ENCODE results near the gene NRG2. TPM values are rescaled to one million over a fixed set of nuclear protein-coding genes. Genes with fewer than 3 reads are reported as not detected.

The NRG2 gene
- total and polyA plus RNA-seq, 2 experiments from 2014 or later: 0.37 to 1.3 TPM

- H3K4me1 ChIP-seq (ENCODE audit: insufficient read depth): peaks cover 5% of the 10 kb centered on the region; the same call in 1 of the 2 replicates
- peaks cover 3% of the 10 kb centered on the region; the same call in 1 of the 3 replicates for H3K9me3 Mint-ChIP-seq
- H3F3A ChIP-seq (replicated peaks; ENCODE audit: low read depth): no peaks in the 10 kb centered on the region
- TF ChIP-seq POLR2AphosphoS5 (IDR thresholded peaks at IDR 0.05; ENCODE audit: low read depth) (no peak), NANOG (IDR thresholded peaks at IDR 0.05; ENCODE audit: borderline replicate concordance) (no peak), CTCF (conservative IDR thresholded peaks at IDR 0.05; ENCODE audit: low read depth in 2 of 2) (no peak), STAT1 (IDR thresholded peaks at IDR 0.05; ENCODE audit: unreplicated experiment) (no peak), CREB1 (CRISPR knock-in tag; IDR thresholded peaks at IDR 0.05; ENCODE audit: low read depth) (no peak), ZNF462 (CRISPR knock-in tag; IDR thresholded peaks at IDR 0.05) (no peak), ZNF114 (CRISPR knock-in tag; IDR thresholded peaks at IDR 0.05) (no peak)
- H3K36me3 ChIP-seq (ENCODE audit: insufficient read depth): no peaks in the 10 kb centered on the region
- H2AFZ ChIP-seq: no peak overlapping the region
- no peaks in the 10 kb centered on the region for H3K36me3 Mint-ChIP-seq (ENCODE audit: low read depth)
- H3K27ac ChIP-seq (ENCODE audit: low read depth): no peak overlapping the region
- no peaks in the 10 kb centered on the region for H3K79me2 ChIP-seq (replicated peaks; ENCODE audit: insufficient read depth)
- DNase-seq (ENCODE audit: low spot score) (no peak), ATAC-seq (no peak)
- no peaks in the 10 kb centered on the region for H3K9me2 ChIP-seq (ENCODE audit: insufficient read depth)
- H3K4me2 ChIP-seq: no peak overlapping the region
- no peak overlapping the region for H3K27ac Mint-ChIP-seq
- peaks cover 12% of the 10 kb centered on the region for H3K4me1 Mint-ChIP-seq
- H3K27me3 Mint-ChIP-seq (ENCODE audit: insufficient read depth, low read depth, poor library complexity): peaks cover 4% of the 10 kb centered on the region
- no peak overlapping the region for H3K4me3 Mint-ChIP-seq
- no peak overlapping the region for H3K4me3 ChIP-seq
- no peaks in the 10 kb centered on the region for H3K27me3 ChIP-seq (ENCODE audit: insufficient read depth)
- H4K20me1 ChIP-seq (replicated peaks; ENCODE audit: insufficient read depth): no peaks in the 10 kb centered on the region
Observed at GRCh38 chr5:139871614-139872013, 171.5 kb downstream of the NRG2 start.

Data from GM23338 (cell line).